ENCODE data around the gene COL6A2. TPM values are rescaled to one million over a fixed set of nuclear protein-coding genes. Genes with fewer than 3 reads are reported as not detected.

Gene COL6A2
- total and polyA plus RNA-seq, 2 donors (not counting 1 experiment from before 2014, with no cell fraction given): 1.2 to 2.1 TPM

- no peaks in the 10 kb centered on the region for H3K27me3 ChIP-seq (replicated peaks in 1 of 4; ENCODE audit: control extremely low read depth in 1 of 4, control insufficient read depth in 3 of 4, insufficient read depth in 4 of 4, low read length in 3 of 4)
- no peak overlapping the region for H3K4me3 Mint-ChIP-seq
- H3K9me3 Mint-ChIP-seq (ENCODE audit: insufficient read depth): no peaks in the 10 kb centered on the region
- no peak overlapping the region for H3K4me2 ChIP-seq (replicated peaks; ENCODE audit: low read depth, low read length, poor library complexity, severe bottlenecking)
- no peaks in the 10 kb centered on the region for H3K36me3 ChIP-seq (replicated peaks in 1 of 2; ENCODE audit: control extremely low read depth in 1 of 2, control insufficient read depth in 1 of 2, extremely low read depth in 1 of 2, insufficient read depth in 2 of 2, low read length in 1 of 2)
- WGBS (ENCODE audit: insufficient coverage): 83% methylated on average over 29 of the region's 29 CpGs
- no peak for ATAC-seq (ENCODE audit: low read depth)
- POLR2A ChIA-PET: no interaction called here
- no peaks in the 10 kb centered on the region for H3K27me3 Mint-ChIP-seq
- DNase-seq: no peak
- TF ChIP-seq CTCF (IDR thresholded peaks at IDR 0.05) (no peak), EZH2 (IDR thresholded peaks at IDR 0.05; ENCODE audit: borderline replicate concordance, insufficient read depth, low read depth, low read length, poor library complexity, severe bottlenecking) (no peak)
- no peak overlapping the region for H2AFZ ChIP-seq (ENCODE audit: insufficient read depth, low read depth, low read length, poor library complexity, severe bottlenecking)
- H3K4me1 Mint-ChIP-seq: no peaks in the 10 kb centered on the region
- no peak overlapping the region for H3K9ac ChIP-seq (ENCODE audit: low read length)
- peaks cover 0 to 17% (median 0%) of the 10 kb centered on the region in 3 donors for H3K9me3 ChIP-seq (ENCODE audit: control extremely low read depth in 1 of 3, control insufficient read depth in 2 of 3, insufficient read depth in 1 of 3, low read length in 2 of 3)
- no peak overlapping the region for H3K27ac Mint-ChIP-seq
- H3K79me2 ChIP-seq (ENCODE audit: control insufficient read depth, insufficient read depth, low read length): no peaks in the 10 kb centered on the region
- intact Hi-C loops (cut with micrococcal nuclease): no loop called here
- no peaks in the 10 kb centered on the region for H3K4me1 ChIP-seq (ENCODE audit: control insufficient read depth in 2 of 2, insufficient read depth in 2 of 2, low read length in 2 of 2)
- H4K20me1 ChIP-seq (ENCODE audit: control insufficient read depth, insufficient read depth, low read length, poor library complexity, severe bottlenecking): no peaks in the 10 kb centered on the region
- no peak overlapping the region for H3K4me3 ChIP-seq (ENCODE audit: control extremely low read depth in 1 of 5, extremely low read depth in 1 of 5, insufficient read depth in 1 of 5, low read depth in 2 of 5, low read length in 4 of 5)
- no peak overlapping the region for H3K27ac ChIP-seq (ENCODE audit: low read length in 2 of 2)
- CTCF ChIA-PET: no interaction called here
Observed at GRCh38 chr21:46117586-46118315, 19.8 kb downstream of the COL6A2 start.

GRCh38 chr21:46118316-46119143, 20.6 kb downstream of the COL6A2 start:
- 90% methylated on average over 27 of the region's 27 CpGs for WGBS (ENCODE audit: insufficient coverage)
- DNase-seq (no peak), ATAC-seq (ENCODE audit: low read depth) (no peak)
- H3K9me3 Mint-ChIP-seq (ENCODE audit: insufficient read depth): no peaks in the 10 kb centered on the region
- H3K9ac ChIP-seq (ENCODE audit: low read length): no peak overlapping the region
- no peak overlapping the region for H3K27ac ChIP-seq (ENCODE audit: low read length in 2 of 2)
- H3K27me3 Mint-ChIP-seq: no peaks in the 10 kb centered on the region
- H3K4me1 ChIP-seq (ENCODE audit: control insufficient read depth in 2 of 2, insufficient read depth in 2 of 2, low read length in 2 of 2): no peaks in the 10 kb centered on the region
- peaks cover 0 to 17% (median 0%) of the 10 kb centered on the region in 3 donors for H3K9me3 ChIP-seq (ENCODE audit: control extremely low read depth in 1 of 3, control insufficient read depth in 2 of 3, insufficient read depth in 1 of 3, low read length in 2 of 3)
- POLR2A ChIA-PET: no interaction called here
- H2AFZ ChIP-seq (ENCODE audit: insufficient read depth, low read depth, low read length, poor library complexity, severe bottlenecking): no peak overlapping the region
- no peak overlapping the region for H3K27ac Mint-ChIP-seq
- no peak overlapping the region for H3K4me3 ChIP-seq (ENCODE audit: control extremely low read depth in 1 of 5, extremely low read depth in 1 of 5, insufficient read depth in 1 of 5, low read depth in 2 of 5, low read length in 4 of 5)
- intact Hi-C loops (cut with micrococcal nuclease): no loop called here
- TF ChIP-seq CTCF (IDR thresholded peaks at IDR 0.05) (no peak), EZH2 (IDR thresholded peaks at IDR 0.05; ENCODE audit: borderline replicate concordance, insufficient read depth, low read depth, low read length, poor library complexity, severe bottlenecking) (no peak)
- no peak overlapping the region for H3K4me2 ChIP-seq (replicated peaks; ENCODE audit: low read depth, low read length, poor library complexity, severe bottlenecking)
- CTCF ChIA-PET: no interaction called here
- no peaks in the 10 kb centered on the region for H3K4me1 Mint-ChIP-seq
- H4K20me1 ChIP-seq (ENCODE audit: control insufficient read depth, insufficient read depth, low read length, poor library complexity, severe bottlenecking): no peaks in the 10 kb centered on the region
- H3K79me2 ChIP-seq (ENCODE audit: control insufficient read depth, insufficient read depth, low read length): no peaks in the 10 kb centered on the region
- H3K27me3 ChIP-seq (replicated peaks in 1 of 4; ENCODE audit: control extremely low read depth in 1 of 4, control insufficient read depth in 3 of 4, insufficient read depth in 4 of 4, low read length in 3 of 4): no peaks in the 10 kb centered on the region
- no peak overlapping the region for H3K4me3 Mint-ChIP-seq
- no peaks in the 10 kb centered on the region for H3K36me3 ChIP-seq (replicated peaks in 1 of 2; ENCODE audit: control extremely low read depth in 1 of 2, control insufficient read depth in 1 of 2, extremely low read depth in 1 of 2, insufficient read depth in 2 of 2, low read length in 1 of 2)

All from B cell (primary cell).